Fibroblast of villous mesenchyme (primary cell): ENCODE measurements around the gene PLCD4. TPM values are rescaled to one million over a fixed set of nuclear protein-coding genes. Genes with fewer than 3 reads are reported as not detected.

Source experiments
- DNase-seq: peaks from one replicate; pipeline ENCODE4 v3.0.0-alpha.2; 2010; ENCODE audit warnings: low read depth
- H3K4me3 ChIP-seq: 2 replicates; pipeline ENCODE4 v1.5.1; 2011; ENCODE audit warnings: low read depth, mild to moderate bottlenecking, low read length
- total RNA-seq: library from RNA; depleted of rRNA; stranded (reverse); fragments of >200 nt; gene quantifications from 2 replicates; pipeline ENCODE4 v1.2.3, GENCODE V29; 2012
- TF ChIP-seq, protein P1 (sequence below): IDR thresholded peaks from 2 replicates; pipeline ENCODE4 v1.5.1; 2012; ENCODE audit warnings: low read depth, mild to moderate bottlenecking, low read length; ENCODE audit not compliant: insufficient read depth

The PLCD4 gene
- total RNA-seq, 1 donor: 2.2 TPM

DNA sequence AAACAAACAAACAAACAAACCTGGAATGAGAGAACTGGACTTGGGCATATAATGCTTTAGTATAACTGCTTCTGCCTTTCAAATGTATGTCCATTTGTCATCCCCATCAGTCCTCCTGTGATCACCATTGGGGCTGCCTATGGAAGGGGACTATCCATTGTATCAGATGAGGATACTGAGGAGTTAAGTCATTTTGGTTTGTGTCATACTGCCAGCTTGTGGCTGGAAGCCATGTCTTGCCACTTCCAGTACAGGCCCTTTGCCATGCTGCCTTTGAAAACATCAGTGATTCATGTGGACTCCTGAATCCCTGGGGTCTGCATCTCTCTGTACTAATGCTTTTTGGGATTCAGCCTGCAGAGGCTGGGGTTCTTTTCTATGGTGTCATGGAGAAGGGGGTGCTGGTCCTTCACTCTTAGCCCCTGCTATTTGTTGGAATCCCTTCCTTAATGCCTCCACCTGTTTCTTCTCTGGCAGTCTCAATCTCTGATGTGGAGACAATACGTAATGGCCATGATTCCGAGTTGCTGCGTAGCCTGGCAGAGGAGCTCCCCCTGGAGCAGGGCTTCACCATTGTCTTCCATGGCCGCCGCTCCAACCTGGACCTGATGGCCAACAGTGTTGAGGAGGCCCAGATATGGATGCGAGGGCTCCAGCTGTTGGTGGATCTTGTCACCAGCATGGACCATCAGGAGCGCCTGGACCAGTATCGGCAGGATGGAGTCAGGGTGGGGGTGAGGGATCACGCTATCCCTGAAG is 10.6 kb downstream of the PLCD4 start:
- TF ChIP-seq, protein P1, sequence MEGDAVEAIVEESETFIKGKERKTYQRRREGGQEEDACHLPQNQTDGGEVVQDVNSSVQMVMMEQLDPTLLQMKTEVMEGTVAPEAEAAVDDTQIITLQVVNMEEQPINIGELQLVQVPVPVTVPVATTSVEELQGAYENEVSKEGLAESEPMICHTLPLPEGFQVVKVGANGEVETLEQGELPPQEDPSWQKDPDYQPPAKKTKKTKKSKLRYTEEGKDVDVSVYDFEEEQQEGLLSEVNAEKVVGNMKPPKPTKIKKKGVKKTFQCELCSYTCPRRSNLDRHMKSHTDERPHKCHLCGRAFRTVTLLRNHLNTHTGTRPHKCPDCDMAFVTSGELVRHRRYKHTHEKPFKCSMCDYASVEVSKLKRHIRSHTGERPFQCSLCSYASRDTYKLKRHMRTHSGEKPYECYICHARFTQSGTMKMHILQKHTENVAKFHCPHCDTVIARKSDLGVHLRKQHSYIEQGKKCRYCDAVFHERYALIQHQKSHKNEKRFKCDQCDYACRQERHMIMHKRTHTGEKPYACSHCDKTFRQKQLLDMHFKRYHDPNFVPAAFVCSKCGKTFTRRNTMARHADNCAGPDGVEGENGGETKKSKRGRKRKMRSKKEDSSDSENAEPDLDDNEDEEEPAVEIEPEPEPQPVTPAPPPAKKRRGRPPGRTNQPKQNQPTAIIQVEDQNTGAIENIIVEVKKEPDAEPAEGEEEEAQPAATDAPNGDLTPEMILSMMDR: no peak
- H3K4me3 ChIP-seq: no peak overlapping the region
- DNase-seq: no peak

DNA sequence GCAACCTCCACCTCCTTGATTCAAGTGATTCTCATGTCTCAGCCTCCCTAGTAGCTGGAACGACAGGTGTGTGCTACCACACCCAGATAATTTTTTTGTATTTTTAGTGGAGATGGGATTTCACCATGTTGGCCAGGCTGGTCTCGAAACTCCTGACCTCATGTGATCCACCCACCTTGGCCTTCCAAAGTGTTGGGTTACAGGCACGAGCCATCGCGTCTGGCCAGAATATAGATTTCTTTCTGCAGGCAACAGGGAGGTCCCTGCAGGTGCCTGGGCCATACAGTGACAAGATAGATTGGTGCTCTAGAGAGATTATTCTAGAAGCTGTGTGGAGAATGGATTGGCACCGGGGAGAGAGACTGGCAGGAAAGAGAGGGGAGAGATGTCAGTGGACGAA is 13.3 kb downstream of the PLCD4 start:
- TF ChIP-seq, protein P1: no peak
- H3K4me3 ChIP-seq: no peak overlapping the region
- no peak for DNase-seq

DNA sequence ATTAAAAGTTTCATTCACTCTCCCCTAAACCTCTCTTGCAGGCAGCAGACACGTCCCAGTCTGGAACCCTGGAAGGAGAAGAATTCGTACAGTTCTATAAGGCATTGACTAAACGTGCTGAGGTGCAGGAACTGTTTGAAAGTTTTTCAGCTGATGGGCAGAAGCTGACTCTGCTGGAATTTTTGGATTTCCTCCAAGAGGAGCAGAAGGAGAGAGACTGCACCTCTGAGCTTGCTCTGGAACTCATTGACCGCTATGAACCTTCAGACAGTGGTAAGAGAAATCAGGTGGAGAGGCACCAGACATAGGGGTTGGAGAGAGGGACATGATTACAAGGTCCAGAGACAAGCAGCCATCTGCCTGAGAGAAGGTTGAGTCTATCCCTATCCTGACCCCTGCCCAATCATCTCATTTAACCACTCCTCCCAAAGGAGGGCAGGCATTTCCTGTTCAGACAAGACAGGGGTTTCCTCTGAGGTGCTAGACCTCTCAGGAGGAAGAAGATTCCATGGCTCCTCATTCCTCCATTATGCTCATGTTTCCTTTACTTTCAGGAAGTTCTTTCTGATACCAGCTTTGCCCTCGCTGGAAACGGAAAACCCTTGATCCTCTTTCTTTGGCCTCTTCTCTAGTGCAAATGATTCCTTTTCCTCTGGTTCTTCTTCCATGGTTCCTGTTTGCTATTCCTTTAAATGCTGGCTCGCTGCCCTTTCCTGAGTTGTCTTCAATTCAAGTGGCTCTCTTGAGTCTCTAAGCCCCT is 15.1 kb downstream of the PLCD4 start:
- no peak for DNase-seq
- no peak overlapping the region for H3K4me3 ChIP-seq
- TF ChIP-seq, protein P1: no peak

DNA sequence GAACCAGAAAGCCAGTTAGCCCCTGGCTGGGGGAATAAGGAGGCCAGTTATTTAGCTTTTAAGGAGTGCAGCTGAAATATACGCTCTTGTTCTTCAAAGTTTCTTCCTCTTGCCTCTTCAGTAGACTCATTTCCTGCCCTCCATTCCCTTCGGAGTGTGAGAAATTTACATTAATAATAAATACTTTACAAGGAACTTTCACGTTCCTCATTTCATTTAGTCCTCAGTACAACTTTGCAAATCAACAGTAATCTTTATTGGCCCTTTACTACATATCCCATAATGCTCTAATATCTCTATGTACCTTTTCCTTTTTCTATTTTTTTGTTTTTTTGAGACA is 15.6 kb downstream of the PLCD4 start:
- no peak for DNase-seq
- no peak overlapping the region for H3K4me3 ChIP-seq
- TF ChIP-seq, protein P1: no peak

DNA sequence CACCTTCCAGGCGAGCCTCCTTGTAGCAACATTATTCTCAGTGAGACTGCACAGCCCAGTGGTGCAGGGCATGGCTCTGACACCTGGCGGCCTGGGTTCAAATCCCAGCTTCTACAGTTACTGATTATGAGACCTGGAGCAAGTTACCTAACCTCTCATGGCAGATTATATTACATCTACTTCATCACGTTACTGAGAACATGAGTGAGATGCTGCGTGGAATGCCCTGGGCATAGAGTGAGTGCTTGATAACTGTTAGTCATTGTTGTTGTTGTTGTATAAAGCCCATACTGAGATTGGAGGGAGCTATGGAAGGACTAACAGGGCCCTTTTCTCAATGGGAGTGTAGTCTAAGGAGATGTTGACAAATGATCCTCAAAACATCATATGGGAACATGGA is 18.7 kb downstream of the PLCD4 start:
- TF ChIP-seq, protein P1: no peak
- DNase-seq: no peak

DNA sequence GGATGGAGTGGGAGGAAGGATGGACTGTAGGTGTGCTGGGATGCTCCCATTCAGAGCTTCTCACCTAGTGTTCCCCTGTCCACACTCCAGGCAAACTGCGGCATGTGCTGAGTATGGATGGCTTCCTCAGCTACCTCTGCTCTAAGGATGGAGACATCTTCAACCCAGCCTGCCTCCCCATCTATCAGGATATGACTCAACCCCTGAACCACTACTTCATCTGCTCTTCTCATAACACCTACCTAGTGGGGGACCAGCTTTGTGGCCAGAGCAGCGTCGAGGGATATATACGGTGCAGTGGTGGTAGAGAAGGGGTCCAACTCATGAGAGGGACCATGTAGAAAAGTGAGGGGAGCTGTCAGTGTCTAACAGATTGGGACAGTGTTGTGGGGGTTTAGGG is 20.2 kb downstream of the PLCD4 start:
- DNase-seq: no peak
- TF ChIP-seq, protein P1: no peak
- H3K4me3 ChIP-seq: no peak overlapping the region

More for the DNA sequence above, 18.7 kb downstream of the PLCD4 start:
- H3K4me3 ChIP-seq: no peak overlapping the region
